ENCODE data around the gene LDLRAD3.

The LDLRAD3 gene

DNA sequence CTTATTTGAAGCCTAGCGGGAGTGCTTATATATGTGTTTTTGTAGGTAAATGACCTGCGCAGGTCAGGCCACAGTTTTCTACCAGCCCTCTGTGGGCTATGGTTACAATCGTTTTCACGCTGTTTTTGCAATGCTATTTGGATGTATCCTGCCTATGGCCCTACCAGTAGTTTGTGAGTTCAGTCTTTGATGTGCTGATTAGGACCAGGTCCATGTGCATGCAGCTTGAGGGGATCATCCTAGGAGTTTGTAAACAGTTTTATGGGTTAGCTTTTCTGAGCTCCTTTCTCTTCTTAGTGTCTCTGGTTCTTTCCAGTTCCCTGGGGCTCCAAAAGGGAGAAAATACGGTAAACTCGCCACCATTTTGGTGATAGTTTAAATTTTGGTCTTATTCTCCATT, 142.5 kb downstream of the LDLRAD3 start:
- DNase-seq = no peak

DNA sequence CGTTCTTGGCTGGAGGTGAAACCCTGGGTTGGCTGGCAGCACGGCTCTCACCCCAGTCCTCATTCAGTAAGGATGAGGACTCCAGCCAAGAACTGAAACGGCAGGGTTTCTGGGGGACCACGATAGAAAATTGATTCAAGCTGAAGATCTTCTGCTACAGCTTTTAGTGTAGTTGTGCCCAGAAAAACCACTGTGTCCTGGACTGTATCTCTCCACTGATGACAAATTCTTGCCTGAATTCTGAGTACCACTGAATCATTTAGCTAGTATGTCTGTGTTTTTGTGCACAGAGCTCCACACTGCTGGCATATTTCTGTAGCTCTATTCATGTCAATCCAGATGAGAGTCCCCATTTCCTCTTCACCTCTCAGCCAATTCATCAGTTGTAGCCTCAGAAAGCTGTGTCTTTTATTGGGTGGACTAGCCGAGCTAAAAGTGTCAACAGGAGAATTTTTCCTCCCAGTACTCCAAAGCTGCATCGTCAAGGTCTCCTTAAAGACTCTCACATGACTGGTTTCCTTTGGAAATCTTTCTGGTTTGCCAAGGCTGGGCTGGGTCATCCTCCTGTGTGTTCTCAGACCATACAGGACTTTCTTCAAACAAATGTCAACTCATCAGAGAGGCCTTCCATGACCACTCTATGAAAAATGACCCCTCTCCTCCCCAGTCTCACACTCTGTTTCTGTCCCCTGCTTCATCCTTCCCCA, 144.6 kb downstream of the LDLRAD3 start:
- DNase-seq = no peak

- no peak for DNase-seq
These were observed 146.1 kb downstream of the LDLRAD3 start for GRCh38 chr11:36089920-36090319.

DNA sequence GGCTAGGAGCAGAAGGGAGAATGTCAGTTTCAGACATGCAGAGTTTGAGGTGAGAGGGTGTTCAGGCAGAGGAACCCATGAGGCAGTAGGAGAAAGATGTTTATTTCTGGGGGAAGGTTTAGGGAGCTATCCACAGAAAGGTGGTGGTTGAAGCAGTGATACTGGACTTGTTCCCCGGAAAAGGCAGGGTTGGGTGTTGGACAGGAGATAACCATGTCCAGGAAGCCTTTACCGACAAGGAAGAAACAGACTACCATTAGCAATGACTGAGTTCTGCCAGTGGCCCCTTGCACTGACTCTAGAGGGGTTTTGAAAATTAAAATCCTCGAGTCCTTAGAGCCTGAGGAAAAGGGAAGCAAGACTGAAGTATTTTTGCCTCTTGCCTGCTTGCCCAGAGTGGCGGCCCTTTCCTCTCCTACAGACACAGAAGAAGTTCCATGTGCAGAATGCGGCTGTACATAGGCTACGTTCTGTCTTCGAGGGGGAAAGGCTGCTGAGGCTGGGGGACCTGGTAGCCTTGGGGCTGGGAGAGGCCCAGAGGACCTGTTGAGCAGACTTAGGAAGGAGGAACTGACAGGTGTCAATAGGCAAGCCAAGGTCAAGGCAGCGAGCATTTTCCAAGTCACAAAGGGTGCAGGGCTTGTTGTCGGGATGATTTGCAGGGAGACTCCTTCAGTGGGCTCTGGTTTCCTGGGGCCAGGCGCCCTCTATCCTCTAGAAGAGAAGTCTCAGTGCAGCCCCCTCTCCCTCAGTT, 146.7 kb downstream of the LDLRAD3 start:
- DNase-seq = no peak

DNA sequence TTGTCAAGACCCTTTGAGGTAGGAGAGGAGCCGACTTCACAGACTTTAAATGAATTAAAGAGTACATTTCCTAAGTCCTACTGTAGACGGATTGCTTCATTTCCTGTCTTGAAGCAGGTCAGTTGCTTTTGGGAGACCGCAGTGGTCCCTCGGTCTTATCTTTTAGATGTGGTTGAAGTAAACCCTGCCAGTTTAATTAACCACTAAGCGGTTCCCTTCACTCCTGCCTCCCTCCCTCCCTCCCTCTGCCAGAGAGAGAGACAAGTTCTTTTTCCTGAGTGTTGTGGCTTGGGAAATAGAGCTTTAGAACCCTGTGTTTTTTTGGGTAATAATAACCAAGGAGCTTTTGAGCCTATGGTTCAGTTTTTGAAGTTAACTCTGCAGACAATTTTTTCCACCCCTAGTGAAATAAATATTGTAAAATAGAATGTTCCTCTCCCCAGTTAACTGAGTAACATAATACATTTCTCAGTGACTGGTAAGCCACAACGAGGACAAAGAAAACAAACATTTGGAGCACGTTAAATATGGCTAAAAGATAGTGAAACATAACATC, 147.5 kb downstream of the LDLRAD3 start:
- no peak for DNase-seq

GRCh38 chr11:36092314-36093030, 148.6 kb downstream of the LDLRAD3 start:
- DNase-seq = no peak

DNA sequence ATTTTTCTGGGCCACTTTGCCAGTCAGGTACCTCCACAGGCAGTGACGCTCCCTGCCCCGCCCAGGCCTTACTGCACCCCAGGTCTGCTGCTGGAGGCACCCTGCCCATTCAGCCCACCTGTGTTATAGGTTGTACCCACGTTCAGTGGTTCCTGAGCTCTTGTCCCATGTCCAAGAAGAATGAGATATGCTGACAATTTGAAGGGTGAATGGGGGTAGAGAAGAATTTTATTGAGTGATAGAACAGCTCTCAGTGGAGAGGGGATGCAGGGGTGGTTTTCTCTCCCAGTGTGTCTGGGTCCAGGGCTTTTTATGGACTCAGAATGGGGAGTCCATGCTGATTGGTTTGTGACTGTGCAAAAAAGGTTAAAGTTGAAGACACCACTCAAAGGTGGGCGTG, 149.7 kb downstream of the LDLRAD3 start:
- no peak for DNase-seq

- no peak for DNase-seq
These were observed 150.3 kb downstream of the LDLRAD3 start for GRCh38 chr11:36094164-36094563.

DNA sequence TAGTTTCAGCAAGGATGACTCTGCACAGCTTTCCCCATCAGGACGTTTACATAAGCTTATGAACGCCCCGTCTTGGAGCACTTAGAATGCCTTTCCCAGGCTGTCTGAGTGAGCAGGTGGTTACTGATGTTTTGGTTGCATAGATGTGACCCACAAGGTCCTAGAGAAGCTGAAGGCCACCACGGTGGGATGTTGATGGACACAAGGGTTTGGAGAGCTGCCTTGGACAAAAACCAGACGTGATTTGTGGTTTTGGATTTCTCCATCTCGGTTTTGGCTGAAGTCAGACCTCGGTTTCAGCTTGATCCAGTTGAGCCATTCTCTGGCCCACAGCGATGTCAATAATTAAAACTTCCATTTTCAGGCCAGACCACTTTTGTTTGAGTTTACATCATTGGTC, 151.9 kb downstream of the LDLRAD3 start:
- no peak for DNase-seq

DNA sequence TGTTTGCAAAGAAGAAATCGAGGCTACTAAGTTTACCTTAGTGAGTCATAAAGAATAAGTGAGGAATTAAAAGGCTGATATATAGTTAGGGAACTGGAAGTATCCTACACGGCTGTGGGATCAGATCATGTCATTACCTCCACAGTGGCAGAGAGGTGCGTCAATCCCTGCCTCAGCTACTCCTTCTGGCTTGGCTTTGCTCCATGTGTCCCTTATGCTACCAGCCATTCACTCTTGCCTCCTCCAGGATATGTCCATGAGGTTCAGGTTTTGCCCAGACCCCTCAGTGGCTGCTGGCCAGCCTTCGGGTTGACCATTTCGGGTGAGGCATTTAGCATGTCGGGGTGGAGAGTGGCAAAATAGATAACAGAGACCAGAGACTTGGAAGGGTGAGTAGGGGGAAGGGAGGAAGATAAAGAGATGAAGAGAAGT, 153.4 kb downstream of the LDLRAD3 start:
- no peak for DNase-seq

GRCh38 chr11:36098087-36098486, 154.2 kb downstream of the LDLRAD3 start:
- no peak for DNase-seq

GRCh38 chr11:36098853-36099375, 155.1 kb downstream of the LDLRAD3 start:
- DNase-seq = no peak

GRCh38 chr11:36101466-36101865, 157.6 kb downstream of the LDLRAD3 start:
- DNase-seq = no peak

GRCh38 chr11:36102868-36103267, 159.0 kb downstream of the LDLRAD3 start:
- DNase-seq = no peak

DNA sequence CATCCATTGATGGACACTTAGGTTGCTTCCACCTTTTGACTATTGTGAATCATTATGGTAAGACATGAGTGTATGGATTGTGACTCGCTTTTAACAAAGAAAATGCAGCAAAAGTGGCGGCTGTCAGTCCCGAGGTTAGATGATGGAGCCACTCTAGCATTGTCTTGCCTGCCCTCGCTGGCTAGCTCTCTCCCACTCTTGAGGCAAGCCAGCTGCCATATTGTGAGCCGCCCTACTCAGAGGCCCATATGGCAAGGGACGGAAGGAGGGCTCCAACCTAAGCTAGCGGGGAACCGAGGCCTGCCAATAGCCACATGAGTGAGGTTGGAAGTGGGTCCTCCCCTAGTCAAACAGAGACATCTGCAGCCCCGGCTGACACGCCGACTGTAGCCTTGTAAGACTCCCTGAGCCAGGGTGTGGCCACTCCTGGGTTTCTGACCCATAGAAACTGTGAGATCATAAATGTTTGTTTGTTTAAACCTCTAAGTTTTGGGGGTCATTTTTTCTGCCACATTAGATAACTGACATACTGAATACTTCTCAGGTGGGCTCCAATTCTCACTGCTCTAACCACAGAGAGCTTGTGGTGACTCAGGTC, 160.2 kb downstream of the LDLRAD3 start:
- no peak for DNase-seq

DNA sequence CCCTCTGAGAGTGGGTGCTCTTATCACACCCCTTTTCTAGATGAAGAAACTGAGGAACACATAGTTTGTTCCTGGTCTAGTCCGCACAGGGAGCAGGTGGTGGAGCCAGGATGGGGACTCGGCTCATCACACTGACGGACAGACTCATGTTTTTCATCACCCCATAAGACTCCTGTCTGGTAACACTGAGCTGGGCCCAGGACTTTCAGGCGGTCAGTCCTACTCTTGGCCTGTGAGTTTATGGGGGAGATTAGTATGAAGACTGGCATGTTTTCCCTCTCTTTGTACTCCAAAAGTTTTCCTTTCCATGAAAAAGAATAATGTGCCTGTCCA, 160.8 kb downstream of the LDLRAD3 start:
- no peak for DNase-seq

DNA sequence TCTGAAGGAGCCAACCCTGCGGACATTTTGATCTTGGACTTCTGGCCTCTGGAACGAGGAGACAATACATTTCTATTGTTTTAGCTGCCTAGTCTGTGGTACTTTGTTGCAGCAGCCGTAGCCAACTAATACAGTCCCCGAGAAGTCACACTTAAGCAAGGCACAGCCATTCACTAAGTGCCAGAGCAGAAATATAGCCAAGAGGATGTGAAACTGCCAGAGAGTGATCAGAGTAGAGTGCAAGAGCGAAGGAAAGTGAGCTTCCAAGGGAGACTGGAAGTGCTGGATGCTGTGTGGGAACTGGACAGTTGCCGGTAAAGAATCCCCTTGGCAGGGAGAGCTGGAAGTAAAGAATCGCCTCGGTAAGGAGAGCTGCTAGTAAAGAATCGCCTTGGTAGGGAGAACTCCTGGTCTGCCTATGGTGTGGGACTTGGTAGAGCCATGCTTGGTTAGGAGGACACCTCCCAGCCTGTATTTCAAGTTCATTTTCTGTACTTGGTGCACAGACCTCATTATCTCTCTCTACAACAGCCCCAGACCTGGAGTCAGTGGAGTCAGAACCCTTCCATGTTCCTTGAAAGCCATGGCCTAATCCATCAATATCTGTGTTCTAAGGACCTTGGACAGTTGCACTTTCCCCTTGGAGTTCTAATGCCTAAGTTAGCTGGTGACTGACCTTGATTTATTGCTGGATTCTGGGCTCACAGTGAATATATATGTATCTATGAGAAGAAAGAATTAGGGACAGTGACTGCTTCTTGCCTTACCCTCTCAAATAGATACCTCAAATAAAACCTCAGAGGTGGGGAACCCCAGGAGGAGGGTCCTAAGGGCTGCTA, 162.1 kb downstream of the LDLRAD3 start:
- DNase-seq = no peak

GRCh38 chr11:36107547-36107946, 163.7 kb downstream of the LDLRAD3 start:
- no peak for DNase-seq

DNA sequence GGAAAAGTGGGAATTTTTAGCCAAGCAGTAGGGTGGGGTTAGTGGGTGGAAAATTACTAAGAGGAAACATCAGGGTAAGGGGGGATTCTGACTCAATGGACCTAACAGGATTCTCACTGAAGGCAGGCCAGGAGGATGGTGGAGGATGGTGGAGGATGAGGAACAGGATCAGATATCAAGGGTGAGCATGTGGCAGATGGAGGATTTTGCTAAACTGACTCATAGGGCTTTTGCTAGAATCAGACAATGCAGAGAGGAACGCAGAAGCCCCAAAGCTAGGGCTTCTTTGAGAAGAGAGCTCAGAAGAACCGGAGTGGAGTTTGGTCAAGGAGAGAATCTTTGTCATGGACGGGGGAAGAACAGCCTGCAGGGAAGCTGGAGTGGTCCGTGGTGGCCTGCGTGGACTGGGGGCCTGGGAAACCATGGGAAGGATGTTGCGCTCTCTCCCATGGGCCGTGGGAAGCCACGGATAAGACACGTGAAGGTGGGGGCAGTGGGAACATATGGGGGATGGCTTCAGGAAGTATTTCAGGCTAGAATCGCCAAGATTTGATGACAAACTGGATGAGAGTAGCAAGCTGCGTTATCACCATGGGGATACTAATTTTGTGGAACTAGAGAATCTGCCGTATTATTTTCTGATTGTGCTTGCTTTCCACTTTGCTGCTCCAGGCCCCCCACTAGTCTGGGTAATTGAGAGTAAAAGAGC, 165.2 kb downstream of the LDLRAD3 start:
- no peak for DNase-seq

GRCh38 chr11:36109590-36109849, 165.7 kb downstream of the LDLRAD3 start:
- no peak for DNase-seq

DNA sequence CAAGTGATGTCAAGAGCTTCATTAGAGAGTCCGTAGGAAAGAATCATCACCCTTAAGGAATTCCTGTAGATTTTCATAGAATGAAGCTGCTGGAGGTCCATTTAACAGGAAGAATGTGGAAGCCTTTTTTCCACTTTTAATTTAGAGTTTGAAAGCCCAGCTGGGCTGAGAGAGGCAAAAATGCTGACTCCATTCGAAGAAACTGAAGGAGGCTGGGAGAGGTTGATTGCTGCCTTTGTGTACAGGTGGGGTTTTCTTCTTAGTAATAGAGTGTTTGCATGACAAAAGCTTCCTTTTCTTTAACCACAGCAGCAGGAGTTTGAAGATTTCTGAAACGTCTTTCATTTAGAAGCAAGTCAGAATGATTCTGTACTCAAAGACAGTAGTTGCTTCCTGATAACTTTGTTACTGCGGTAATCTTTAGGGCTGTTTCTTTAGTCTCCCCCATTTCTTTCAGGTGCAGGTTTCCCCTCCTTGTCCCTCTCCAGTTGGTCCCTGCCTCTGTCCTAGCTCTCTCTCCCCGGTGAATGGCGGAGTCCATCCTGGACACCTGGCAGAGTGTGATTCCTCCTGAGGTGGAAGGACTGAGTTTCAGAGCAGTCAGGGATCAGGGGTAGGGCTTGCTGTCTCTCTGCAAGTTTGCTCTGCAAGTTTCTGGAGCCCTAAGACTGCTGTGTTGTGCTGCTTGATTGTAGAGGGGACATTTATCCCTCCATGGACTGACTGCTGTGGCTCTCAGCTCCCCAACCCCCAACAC, 166.2 kb downstream of the LDLRAD3 start:
- peak; percentile 25 for DNase-seq

All from NCI-H2227 treated with DMSO at 0.1 percent for 48 hours (cell line).